GM18526 (cell line): Measurements from ENCODE around the gene PLD6.

Experiments
- POLR2A ChIP-seq: IDR thresholded peaks from 3 replicates; pipeline ENCODE4 v1.6.1; 2011; ENCODE audit not compliant: insufficient read length; ENCODE audit errors: extremely low read depth

Gene PLD6, protein sequence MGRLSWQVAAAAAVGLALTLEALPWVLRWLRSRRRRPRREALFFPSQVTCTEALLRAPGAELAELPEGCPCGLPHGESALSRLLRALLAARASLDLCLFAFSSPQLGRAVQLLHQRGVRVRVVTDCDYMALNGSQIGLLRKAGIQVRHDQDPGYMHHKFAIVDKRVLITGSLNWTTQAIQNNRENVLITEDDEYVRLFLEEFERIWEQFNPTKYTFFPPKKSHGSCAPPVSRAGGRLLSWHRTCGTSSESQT

DNA sequence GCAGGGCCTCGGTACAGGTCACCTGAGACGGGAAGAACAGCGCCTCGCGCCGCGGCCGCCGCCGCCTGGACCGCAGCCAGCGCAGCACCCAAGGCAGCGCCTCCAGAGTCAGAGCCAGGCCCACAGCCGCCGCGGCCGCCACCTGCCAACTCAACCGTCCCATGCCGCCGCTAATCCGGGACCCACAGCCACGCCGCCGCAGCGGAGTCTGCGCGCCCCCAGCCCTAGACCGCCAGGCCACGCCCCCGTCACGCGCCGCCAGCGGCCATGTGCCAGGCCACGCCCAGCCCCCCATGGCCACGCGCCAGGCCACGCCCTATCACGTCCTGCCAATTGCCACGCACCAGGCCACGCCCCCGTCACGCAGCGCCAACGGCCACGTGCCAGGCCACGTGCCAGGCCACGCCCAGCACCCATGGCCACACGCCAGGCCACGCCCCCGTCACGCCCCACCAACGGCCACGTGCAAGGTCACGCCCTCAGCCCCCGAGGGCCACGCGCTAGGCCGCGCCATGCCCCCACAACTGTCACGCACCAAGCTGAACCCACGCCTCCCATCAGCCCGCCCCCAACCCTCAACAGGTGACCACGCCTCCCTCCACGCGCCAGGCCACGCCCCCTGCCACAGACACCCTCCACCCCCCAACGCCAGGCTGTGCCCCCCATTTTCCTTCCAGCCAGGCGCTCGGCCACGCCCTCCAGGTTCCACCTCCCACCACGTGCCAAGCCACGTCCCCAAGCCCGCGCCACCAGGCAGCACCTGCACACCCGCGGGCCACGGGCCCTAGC lies at the start of gene PLD6:
Gene PLD6, minus strand, starts transcription at position 210 of the 789 bp plus-strand sequence. Its CDS starts 47 bp downstream, at position 163.
- peak; percentile 65 for TF ChIP-seq POLR2A

DNA sequence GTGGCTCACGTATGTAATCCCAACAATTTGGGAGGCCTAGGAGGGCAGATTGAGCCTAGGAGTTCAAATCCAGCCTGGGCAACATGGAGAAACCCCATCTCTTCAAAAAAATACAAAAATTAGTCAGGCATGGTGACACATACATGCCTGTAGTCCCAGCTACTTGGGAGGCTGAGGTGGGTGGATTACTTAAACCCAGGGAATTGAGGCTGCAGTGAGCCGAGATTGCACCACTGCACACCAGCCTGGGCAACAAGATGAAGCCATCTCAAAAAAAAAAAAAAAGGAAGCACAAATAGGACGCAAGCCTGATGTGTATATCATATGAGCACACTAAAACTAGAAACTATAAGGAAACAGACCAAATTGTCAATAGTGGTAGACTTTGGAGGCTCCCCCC lies 47.9 kb upstream of the PLD6 start:
- no peak for TF ChIP-seq POLR2A

DNA sequence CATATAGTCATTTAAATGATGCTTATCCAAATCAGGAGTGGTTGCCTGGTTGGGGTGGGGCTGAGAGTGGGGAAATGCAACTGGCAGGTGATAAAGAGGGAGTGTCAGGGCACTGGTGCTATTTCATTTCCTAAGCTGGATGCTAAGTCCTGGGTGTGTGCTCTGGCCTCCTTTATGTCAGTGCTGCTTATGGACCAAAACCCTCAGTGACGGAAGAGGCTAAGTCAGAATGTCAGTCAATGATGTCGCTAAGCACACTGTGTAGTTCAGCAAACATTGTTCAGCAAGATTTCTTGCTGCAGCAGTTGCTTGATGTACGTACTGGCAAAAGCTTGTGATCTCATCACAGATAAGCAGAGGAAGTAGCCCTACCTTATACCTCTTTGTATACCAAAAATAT lies 47.3 kb upstream of the PLD6 start:
- no peak for TF ChIP-seq POLR2A

DNA sequence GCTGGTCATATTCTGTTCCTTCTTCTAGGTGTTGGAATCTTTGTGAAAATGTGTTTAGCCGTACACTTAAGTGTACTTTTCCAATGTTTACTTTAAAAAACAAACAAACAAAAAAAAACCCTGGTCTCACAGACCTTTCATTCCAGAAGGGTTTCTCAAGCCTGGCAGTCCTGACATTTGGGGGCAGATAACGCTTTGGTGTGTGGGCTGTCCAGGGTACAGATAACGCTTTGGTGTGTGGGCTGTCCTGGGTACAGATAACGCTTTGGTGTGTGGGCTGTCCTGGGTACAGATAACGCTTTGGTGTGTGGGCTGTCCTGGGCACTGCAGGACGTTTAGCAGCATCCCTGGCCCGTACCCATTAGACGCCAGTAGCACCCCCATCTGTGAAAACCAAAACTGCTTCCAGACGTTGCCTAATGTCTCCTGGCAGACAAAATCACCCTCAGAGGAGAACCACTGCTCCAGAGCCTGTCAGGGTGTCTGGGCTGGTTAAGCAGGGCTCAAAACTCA lies 46.1 kb upstream of the PLD6 start:
- TF ChIP-seq POLR2A = no peak

DNA sequence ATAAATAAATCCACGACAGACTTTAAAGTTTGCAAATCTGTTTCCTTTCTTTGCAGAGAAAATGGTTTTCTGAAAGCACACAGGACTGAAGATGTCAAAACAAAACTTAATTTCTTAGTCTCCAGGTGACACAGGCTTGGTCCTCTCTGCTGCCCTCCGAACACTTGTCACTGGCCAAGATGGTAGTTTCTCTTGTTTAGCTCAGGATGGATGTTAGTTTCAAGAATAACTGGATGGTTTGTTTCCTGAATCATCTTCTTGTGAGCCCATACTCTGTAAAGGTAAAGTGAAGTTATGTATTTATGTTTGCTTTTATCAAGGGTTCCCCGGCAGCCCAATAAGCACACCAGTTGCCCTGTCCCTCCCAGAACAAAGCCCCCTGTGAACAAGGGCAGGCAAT lies 40.7 kb upstream of the PLD6 start:
- TF ChIP-seq POLR2A = no peak

DNA sequence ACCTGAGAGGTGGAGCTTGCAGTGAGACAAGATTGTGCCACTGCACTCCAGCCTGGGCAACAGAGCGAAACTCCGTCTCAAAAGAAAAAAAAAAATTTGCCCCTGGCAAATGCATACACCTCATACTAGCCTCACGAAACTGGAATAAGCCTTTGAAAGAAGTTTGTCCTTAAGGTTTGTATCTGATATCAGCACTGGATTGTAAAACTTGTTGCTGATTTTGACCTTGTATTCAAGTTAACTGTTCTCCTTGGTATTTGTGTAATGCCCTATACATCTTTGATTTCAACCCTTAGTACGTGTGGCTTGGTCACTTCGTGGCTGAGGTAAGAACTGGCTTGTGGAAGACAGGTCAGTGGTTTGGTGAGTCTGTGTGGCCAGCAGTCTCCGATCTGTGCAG lies 37.0 kb upstream of the PLD6 start:
- TF ChIP-seq POLR2A = no peak

DNA sequence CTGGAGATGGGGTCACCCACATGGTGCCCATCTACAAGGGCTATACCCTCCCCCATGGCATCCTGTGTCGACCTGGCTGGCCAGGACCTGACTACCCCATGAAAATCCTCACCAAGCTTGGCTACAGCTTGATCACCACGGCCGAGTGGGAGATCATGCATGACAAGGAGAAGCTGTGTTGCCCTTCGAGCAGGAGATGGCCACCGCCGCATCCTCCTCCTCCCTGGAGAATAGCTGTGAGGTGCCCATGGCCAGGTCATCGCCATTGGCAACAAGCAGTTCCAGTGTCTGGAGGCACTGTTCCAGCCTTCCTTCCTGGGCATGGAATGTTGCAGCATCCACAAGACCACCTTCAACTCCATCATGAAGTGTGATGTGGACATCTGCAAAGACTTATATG lies 36.1 kb upstream of the PLD6 start:
- no peak for TF ChIP-seq POLR2A

DNA sequence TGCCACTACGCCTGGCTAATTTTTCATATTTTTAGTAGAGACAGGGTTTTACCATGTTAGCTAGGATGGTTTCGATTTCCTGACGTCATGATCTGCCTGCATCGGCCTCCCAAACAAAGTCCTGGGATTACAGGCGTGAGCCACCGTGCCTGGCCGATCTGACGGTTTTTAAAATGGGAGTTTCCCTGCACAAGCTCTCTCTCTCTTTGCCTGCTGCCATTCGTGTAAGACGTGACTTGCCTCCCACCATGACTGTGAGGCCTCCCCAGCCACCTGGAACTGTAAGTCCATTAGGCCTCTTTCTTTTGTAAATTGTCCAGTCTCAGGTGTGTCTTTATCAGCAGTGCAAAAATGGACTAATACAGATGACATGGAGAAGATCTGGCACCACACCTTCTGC lies 35.5 kb upstream of the PLD6 start:
- no peak for TF ChIP-seq POLR2A

DNA sequence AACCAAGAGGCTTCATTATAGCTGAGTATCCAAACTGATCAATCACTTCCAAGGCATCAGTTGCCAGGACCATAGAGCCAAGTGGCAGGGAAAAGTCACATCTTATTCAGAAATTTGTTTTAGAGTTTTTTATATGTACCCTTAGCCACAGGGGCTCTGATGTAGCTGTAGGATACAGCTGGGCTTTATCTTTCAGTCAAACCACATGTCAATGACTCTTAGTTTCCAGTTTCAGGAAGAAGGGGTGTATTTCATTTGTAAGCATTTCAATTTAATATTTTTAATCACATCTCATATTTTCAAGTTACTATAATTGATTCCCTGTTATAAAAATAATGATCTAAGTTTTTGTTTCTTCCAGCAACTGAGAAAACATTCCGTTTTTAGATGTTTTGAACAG lies 33.7 kb upstream of the PLD6 start:
- TF ChIP-seq POLR2A = no peak

DNA sequence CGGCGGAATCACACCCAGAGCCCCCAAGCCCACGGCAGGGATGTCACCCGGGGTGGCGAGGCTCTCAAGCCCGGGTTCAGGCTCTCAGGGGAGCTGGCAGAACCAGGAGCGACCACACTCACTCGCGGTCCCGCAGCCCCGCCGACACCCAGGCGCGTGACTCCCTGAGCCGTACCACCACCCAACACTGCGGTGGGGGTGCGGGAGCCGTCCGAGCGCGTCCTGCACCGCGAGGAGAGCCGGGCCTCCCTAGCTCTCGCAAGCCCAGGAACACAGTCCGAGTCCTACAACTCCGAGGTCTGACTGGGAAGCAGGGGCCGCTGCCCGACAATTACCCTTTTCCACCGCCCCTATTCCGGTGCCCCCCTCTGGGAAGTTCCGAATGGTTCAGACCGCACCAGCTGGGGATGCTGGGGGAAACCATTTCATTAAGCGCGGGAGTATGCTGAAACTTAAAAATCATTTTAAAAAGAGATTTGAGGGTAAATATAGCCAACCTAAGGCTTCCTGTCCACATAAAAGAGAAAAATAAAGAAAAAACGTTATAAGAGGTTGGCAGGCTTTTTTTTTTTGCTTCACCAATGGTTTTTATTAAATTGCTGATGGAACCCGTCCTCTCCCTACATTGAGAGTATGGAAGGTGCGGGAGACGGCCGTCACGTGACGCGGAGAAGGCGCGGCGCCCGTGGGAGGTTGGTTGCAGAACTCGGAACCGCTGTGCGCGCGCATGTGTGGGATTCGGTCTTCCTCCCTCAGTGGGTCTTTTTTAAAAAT lies 31.1 kb upstream of the PLD6 start, which contains the start of gene FLCN:
Gene FLCN, minus strand, starts transcription at position 143 of the 774 bp plus-strand sequence. CDS start 9,031 bp downstream, outside the sequence.
- peak; percentile 89 for TF ChIP-seq POLR2A

DNA sequence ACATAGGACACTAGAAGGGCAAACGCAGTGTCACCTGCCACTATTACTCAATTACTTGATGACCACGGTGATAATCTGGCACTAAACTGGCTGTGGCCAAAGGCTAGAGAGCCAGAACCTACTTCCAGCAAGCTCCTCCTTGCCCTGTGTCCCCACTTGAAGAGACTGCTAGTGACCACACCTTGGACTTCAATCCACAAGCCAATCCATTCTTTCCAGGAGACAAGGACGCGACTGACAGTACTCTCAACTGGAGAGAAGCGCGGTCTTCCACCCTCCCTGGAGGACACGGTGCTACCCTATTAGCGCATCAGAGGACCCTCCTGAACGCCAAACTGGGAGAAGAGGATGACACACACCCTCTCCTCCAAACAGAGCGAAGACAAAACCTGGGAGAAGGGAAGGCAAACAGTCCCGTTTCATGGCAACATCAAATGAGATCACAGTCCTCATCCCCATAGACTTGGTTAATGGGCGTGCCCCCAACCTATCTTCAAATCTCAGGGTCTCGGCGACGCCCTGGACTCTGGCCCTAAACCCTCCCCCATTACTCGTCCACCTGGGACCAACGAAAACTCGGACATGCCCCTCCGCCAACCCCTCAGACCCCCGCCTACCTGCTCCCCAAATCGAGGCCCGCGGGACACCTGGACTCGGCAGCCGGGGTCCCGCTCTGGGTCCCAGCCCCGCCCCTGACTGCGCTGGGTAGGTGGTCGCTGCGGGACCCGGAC lies 30.3 kb upstream of the PLD6 start:
- no peak for TF ChIP-seq POLR2A

DNA sequence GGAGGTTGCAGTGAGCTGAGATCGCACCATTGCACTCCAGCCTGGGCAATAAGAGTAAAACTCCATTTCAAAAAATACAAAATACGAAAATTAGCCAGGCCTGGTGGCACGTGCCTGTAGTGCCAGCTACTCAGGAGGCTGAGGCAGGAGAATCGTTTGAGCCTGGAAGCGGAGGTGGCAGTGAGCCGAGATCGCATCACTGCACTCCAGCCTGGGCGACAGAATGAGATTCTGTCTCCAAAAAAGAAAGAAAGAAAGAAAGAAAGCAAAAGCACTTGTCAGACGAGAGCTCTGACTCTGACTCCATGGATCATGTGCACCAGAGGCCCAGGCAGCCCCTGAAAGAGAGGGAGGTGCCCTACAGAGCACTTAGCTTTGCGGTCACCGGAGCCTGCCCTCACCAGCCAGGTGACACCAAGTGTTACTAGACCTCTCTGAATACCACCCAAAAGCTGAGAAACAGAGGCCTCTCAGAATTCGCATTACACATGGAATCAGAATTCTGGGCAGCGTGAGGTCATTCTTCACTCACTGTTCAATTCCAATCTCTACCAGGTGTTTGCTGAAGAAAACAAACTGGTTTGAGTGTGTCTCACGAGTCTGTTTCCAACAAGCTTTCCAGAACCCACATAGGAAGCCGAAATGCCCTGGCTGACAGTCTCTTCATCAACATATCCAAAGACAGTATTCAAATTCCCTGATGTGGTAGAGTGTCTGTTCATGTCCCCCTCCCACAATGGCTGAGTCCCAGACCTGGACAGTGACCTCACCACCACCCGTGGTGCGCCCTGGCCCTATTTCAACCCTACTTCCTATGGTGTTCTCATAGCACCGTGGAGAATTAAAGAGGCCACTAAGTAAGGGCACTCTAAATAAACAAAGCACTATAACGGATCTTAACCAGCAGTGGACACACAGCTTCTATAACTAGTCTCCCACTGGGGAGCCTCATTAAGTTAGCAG lies 29.4 kb upstream of the PLD6 start:
- no peak for TF ChIP-seq POLR2A

DNA sequence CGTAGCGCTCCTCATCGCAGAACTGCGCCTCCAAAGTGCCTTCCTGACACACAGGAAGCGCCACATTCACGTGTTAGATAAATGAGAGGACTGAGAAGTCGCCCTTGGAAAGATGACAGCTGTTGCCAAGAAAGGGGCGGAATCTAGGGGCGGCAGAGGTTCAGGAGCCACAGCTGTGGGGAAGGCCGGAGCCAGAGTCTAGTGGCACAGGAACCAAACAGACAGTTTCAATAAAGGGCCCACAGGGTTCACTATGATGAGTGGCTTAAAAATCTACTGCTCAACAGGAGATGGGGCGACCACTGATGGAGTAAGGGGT lies 26.1 kb upstream of the PLD6 start:
- TF ChIP-seq POLR2A = no peak

DNA sequence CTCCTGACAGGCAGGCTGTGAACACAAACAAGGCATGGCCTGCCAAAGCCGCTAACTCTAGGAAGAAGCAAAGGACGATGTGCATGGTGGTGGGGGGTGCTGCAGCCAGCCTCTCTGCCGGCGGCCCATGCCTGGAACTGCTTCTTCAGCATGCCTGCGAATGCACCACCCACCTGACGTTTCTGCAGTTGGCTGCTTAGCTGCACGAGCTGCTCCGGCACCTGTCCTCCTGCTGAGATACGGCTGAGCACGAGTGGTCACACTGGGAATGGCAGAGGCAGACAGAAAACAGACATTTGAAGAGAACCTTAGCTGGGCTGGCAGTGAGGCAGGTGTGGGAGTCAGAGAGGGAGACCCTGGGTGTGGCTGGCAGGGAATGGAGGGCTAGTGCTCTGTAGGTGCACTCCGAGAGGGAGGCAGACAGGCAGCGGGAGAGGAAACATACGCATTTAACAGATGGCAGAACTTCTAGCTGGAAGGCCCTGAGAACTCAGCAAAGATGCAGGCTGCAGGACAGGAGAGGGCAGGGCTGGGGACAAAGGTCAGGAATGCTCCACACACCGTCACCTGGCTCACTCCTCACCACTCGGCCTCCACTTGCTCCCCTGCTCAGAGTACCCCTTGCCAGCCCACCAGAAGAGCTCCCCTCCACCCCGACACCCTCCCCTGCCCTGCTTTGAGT lies 25.6 kb upstream of the PLD6 start:
- TF ChIP-seq POLR2A = no peak
